Renal pelvis (tissue), 4 donors: ENCODE results near the gene MANSC1. TPM values are rescaled to one million over a fixed set of nuclear protein-coding genes. Genes with fewer than 3 reads are reported as not detected.
A peak's percentile ranks its signal among the peaks of the same experiment; 100 is the strongest.
"Not testable (repeated sequence)": the region's sequence is repeated elsewhere in the genome, so short reads cannot be mapped to it uniquely, and the experiment has no call there.

Source experiments
- DNase-seq: peaks from one replicate; pipeline ENCODE4 v3.0.0-alpha.2; 2013
- polyA plus RNA-seq, 3 donors: library from polyadenylated mRNA; unstranded; fragments of 120-200 nt; gene quantifications; one replicate each; pipeline ENCODE4 v1.2.1, GENCODE V29; 2013; ENCODE audit not compliant: insufficient read length in 3 of 3

The MANSC1 gene
- polyA plus RNA-seq, 3 donors: 28.0 to 31.2 (median 29.9) TPM

- DNase-seq: no peak
Measured at GRCh38 chr12:12372946-12373722, 23.1 kb upstream of the MANSC1 start.

GRCh38 chr12:12367482-12367998 lies 17.5 kb upstream of the MANSC1 start:
- no peak for DNase-seq

GRCh38 chr12:12366701-12367481 lies 16.8 kb upstream of the MANSC1 start:
- DNase-seq: no peak

GRCh38 chr12:12365931-12366431 lies 15.9 kb upstream of the MANSC1 start:
- no peak for DNase-seq

- DNase-seq: no peak
Measured at GRCh38 chr12:12365446-12365802, 15.4 kb upstream of the MANSC1 start.

GRCh38 chr12:12364787-12365445 lies 14.9 kb upstream of the MANSC1 start:
- DNase-seq: no peak

- no peak for DNase-seq
Measured at GRCh38 chr12:12358528-12358927, 8.5 kb upstream of the MANSC1 start.

GRCh38 chr12:12357719-12358461 lies 7.8 kb upstream of the MANSC1 start:
- DNase-seq: no peak

- DNase-seq: peak; percentile 95
Measured at GRCh38 chr12:12356896-12357718, 7.1 kb upstream of the MANSC1 start, which contains the start of gene BORCS5. BORCS5 (plus strand) TSS chr12:12357078; CDS start chr12:12357452, 374 bp downstream.

- no peak for DNase-seq
Measured at GRCh38 chr12:12356467-12356895, 6.4 kb upstream of the MANSC1 start.

- DNase-seq: no peak
Measured at GRCh38 chr12:12353807-12354206, 3.8 kb upstream of the MANSC1 start.

GRCh38 chr12:12353276-12353675 lies 3.2 kb upstream of the MANSC1 start:
- no peak for DNase-seq

GRCh38 chr12:12351468-12352185 lies 1.6 kb upstream of the MANSC1 start:
- not testable (repeated sequence) for DNase-seq

- DNase-seq: no peak
Measured at GRCh38 chr12:12350868-12351463, 924 bp upstream of the MANSC1 start.

GRCh38 chr12:12338527-12339168 lies 11.4 kb downstream of the MANSC1 start:
- DNase-seq: no peak

- DNase-seq: no peak
Measured at GRCh38 chr12:12336511-12336910, 13.5 kb downstream of the MANSC1 start.

- no peak for DNase-seq
Measured at GRCh38 chr12:12336049-12336411, 14.0 kb downstream of the MANSC1 start.

GRCh38 chr12:12334367-12335040 lies 15.5 kb downstream of the MANSC1 start:
- no peak for DNase-seq
